GM23338 (cell line): ENCODE results near the gene TRUB2. TPM values are rescaled to one million over a fixed set of nuclear protein-coding genes. Genes with fewer than 3 reads are reported as not detected.

Experiments
- ATAC-seq: fragments of 200-7000 bp; cut with Tn5 transposase; 3 replicates; pipeline ENCODE4 v1.9.1; 2020
- DNase-seq: peaks from one replicate; pipeline ENCODE4 v3.0.0-alpha.2; 2015; ENCODE audit warnings: low spot score
- H2AFZ ChIP-seq: fragments of 200-600 bp; sonication (generic); 2 replicates; pipeline ENCODE4 v1.8.0; 2016; ENCODE audit warnings: antibody characterized with exemption, mild to moderate bottlenecking, moderate library complexity
- H3F3A ChIP-seq: fragments of 200-600 bp; sonication (generic); replicated peaks from 2 replicates; pipeline ENCODE4 v1.8.0; 2017; ENCODE audit warnings: antibody characterized with exemption, mixed run types, low read depth
- H3K27ac ChIP-seq: fragments of 200-600 bp; sonication (generic); 2 replicates; pipeline ENCODE4 v1.6.1; 2016; ENCODE audit warnings: low read depth
- H3K27me3 ChIP-seq: fragments of 200-600 bp; sonication (generic); 2 replicates; pipeline ENCODE4 v1.8.0; 2016; ENCODE audit warnings: mild to moderate bottlenecking, mixed run types, moderate library complexity; ENCODE audit not compliant: insufficient read depth
- H3K36me3 ChIP-seq: fragments of 200-600 bp; sonication (generic); 2 replicates; pipeline ENCODE4 v1.8.0; 2016; ENCODE audit warnings: mild to moderate bottlenecking; ENCODE audit not compliant: insufficient read depth
- H3K4me1 ChIP-seq: fragments of 200-600 bp; sonication (generic); 2 replicates; pipeline ENCODE4 v1.8.0; 2016; ENCODE audit warnings: mild to moderate bottlenecking, moderate library complexity; ENCODE audit not compliant: insufficient read depth
- H3K4me2 ChIP-seq: fragments of 200-600 bp; sonication (generic); 2 replicates; pipeline ENCODE4 v1.7.1; 2017; ENCODE audit warnings: mixed run types
- H3K4me3 ChIP-seq: fragments of 200-600 bp; sonication (generic); 2 replicates; pipeline ENCODE4 v1.6.1; 2016; ENCODE audit warnings: mixed run types
- H3K79me2 ChIP-seq: fragments of 200-600 bp; sonication (generic); replicated peaks from 2 replicates; pipeline ENCODE4 v1.8.0; 2017; ENCODE audit warnings: mild to moderate bottlenecking; ENCODE audit not compliant: insufficient read depth
- H3K9me2 ChIP-seq: fragments of 200-600 bp; sonication (generic); 2 replicates; pipeline ENCODE4 v1.8.0; 2017; ENCODE audit not compliant: insufficient read depth
- H4K20me1 ChIP-seq: fragments of 200-600 bp; sonication (generic); replicated peaks from 2 replicates; pipeline ENCODE4 v1.8.0; 2017; ENCODE audit warnings: mild to moderate bottlenecking; ENCODE audit not compliant: insufficient read depth
- H3K27ac Mint-ChIP-seq: 2 replicates; pipeline ENCODE4 v1.8.0; 2020; ENCODE audit warnings: inconsistent platforms, mild to moderate bottlenecking, moderate library complexity, mixed read lengths
- H3K27me3 Mint-ChIP-seq: 3 replicates; pipeline ENCODE4 v1.8.0; 2022; ENCODE audit warnings: low read depth, mild to moderate bottlenecking, moderate library complexity, mixed read lengths, inconsistent platforms; ENCODE audit not compliant: insufficient read depth, poor library complexity
- H3K36me3 Mint-ChIP-seq: 3 replicates; pipeline ENCODE4 v1.8.0; 2021; ENCODE audit warnings: low read depth, mild to moderate bottlenecking, inconsistent platforms, moderate library complexity, mixed read lengths
- H3K4me1 Mint-ChIP-seq: 3 replicates; pipeline ENCODE4 v1.8.0; 2020; ENCODE audit warnings: mild to moderate bottlenecking, inconsistent platforms, mixed read lengths
- H3K4me3 Mint-ChIP-seq: 3 replicates; pipeline ENCODE4 v1.8.0; 2021; ENCODE audit warnings: moderate library complexity, mild to moderate bottlenecking, inconsistent platforms, mixed read lengths
- H3K9me3 Mint-ChIP-seq: 3 replicates; pipeline ENCODE4 v1.8.0; 2020; ENCODE audit warnings: moderate library complexity, mild to moderate bottlenecking, inconsistent platforms, mixed read lengths
- EZH2 ChIP-seq: fragments of 200-600 bp; sonication (generic); IDR thresholded peaks from one replicate; pipeline ENCODE4 v1.8.0; 2017; ENCODE audit warnings: antibody characterized with exemption, mild to moderate bottlenecking, low read depth; ENCODE audit not compliant: unreplicated experiment
- NANOG ChIP-seq: IDR thresholded peaks from 2 replicates; pipeline ENCODE4 v1.6.1; 2016; ENCODE audit warnings: antibody characterized with exemption, borderline replicate concordance
- POLR2AphosphoS5 ChIP-seq: IDR thresholded peaks from 2 replicates; pipeline ENCODE4 v1.6.1; 2016; ENCODE audit warnings: antibody characterized with exemption, low read depth
- STAT1 ChIP-seq: IDR thresholded peaks from one replicate; pipeline ENCODE4 v1.6.1; 2016; ENCODE audit warnings: antibody characterized with exemption; ENCODE audit not compliant: unreplicated experiment
- ZNF114 ChIP-seq: fragments of 250-450 bp; sonication (Bioruptor Pico); IDR thresholded peaks from 2 replicates; pipeline ENCODE4 v1.5.0; 2020; ENCODE audit warnings: mild to moderate bottlenecking, moderate library complexity
- ZNF331 ChIP-seq: fragments of 250-450 bp; sonication (Bioruptor Pico); IDR thresholded peaks from 2 replicates; pipeline ENCODE4 v1.5.0; 2020; ENCODE audit warnings: low read depth, mild to moderate bottlenecking, moderate library complexity
- polyA plus RNA-seq: library from polyadenylated mRNA; unstranded; fragments of >200 nt; fragmentation: Nextera tagmentation; extraction: Ambion mirVana; gene quantifications from 2 replicates; pipeline ENCODE4 v1.2.1, GENCODE V29; 2016
- total RNA-seq: library from RNA; depleted of rRNA; stranded (reverse); fragments of >200 nt; shearing (Covaris generic); gene quantifications from 2 replicates; pipeline ENCODE4 v1.2.3, GENCODE V29; 2014
- TF ChIP-seq, protein P1 (sequence below), 2 experiments: fragments of 200-600 bp in 1 of 2; sonication (generic) in 1 of 2; conservative IDR thresholded peaks; 2 replicates each; pipeline versions ENCODE4 v1.5.1 to v1.6.1; 2016 to 2017; ENCODE audit warnings: antibody characterized with exemption in 2 of 2, low read depth in 2 of 2, mild to moderate bottlenecking in 2 of 2, moderate library complexity in 1 of 2
- TF ChIP-seq, protein P2 (sequence below): fragments of 250-450 bp; sonication (Bioruptor Pico); IDR thresholded peaks from 2 replicates; pipeline ENCODE4 v1.5.0; 2020; ENCODE audit warnings: mild to moderate bottlenecking, moderate library complexity
- TF ChIP-seq, protein P3 (sequence below): IDR thresholded peaks from one replicate; pipeline ENCODE4 v1.6.1; 2018; ENCODE audit warnings: antibody characterized with exemption; ENCODE audit not compliant: unreplicated experiment
- TF ChIP-seq, protein P4 (sequence below): IDR thresholded peaks from 2 replicates; pipeline ENCODE4 v1.6.1; 2016; ENCODE audit warnings: antibody characterized with exemption

TRUB2 gene
- total and polyA plus RNA-seq, 2 experiments from 2014 or later = 15.4 to 31.4 TPM

DNA sequence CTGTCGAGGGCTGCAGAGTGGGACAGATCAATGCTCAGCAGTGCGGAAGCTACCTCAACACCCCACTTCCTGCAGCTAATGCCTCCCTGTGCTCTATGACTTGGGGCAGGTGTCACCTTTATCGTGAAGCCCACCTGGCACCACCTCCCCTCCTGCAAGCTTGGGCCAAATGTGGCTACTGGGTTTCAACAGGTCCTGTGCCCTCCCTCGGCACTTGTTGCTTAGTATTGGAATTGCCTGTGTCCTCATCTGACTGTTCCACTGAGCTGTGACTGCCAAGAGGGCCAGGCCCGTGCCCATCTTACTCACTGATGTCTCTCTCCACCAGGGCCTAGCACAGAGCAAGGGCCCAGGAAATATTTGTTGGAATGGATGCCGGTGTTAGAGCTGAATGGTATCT lies 27.5 kb upstream of the TRUB2 start (continued):
- TF ChIP-seq, protein P1, sequence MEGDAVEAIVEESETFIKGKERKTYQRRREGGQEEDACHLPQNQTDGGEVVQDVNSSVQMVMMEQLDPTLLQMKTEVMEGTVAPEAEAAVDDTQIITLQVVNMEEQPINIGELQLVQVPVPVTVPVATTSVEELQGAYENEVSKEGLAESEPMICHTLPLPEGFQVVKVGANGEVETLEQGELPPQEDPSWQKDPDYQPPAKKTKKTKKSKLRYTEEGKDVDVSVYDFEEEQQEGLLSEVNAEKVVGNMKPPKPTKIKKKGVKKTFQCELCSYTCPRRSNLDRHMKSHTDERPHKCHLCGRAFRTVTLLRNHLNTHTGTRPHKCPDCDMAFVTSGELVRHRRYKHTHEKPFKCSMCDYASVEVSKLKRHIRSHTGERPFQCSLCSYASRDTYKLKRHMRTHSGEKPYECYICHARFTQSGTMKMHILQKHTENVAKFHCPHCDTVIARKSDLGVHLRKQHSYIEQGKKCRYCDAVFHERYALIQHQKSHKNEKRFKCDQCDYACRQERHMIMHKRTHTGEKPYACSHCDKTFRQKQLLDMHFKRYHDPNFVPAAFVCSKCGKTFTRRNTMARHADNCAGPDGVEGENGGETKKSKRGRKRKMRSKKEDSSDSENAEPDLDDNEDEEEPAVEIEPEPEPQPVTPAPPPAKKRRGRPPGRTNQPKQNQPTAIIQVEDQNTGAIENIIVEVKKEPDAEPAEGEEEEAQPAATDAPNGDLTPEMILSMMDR (conservative IDR thresholded peaks at IDR 0.05; ENCODE audit: low read depth in 2 of 2) = no peak
- TF ChIP-seq NANOG = no peak
- no peak for TF ChIP-seq POLR2AphosphoS5
- no peak for TF ChIP-seq STAT1
- no peak for TF ChIP-seq EZH2

DNA sequence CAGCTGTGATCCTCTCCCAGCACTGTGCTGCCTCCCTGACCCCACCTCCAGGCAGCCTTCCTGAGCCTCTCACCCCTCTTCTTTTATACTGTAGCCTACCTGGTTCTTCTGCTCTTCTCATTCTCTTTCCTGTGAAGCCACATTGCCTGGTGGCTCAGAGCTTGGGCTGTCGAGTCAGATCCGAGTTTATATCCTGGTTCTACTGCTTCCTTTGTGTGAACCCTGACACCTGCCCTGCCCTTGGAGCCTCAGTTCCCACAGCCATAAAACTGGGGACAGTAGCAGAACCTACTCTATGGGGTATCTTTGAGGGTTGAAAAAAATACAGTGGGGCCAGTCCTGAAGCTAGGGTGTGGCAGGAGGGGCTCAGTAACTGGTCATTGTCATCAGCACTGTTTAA lies 26.9 kb upstream of the TRUB2 start:
- Mint-ChIP-seq H3K27ac (no peak overlapping the region), H3K4me3 (no peak overlapping the region), H3K27me3 (peaks cover 11% of the 10 kb centered on the region), H3K36me3 (peaks cover 20% of the 10 kb centered on the region), H3K9me3 (no peaks in the 10 kb centered on the region), H3K4me1 (no peaks in the 10 kb centered on the region; the same call in 2 of the 3 replicates)
- Histone ChIP-seq H3K4me3 (no peak overlapping the region), H3K4me2 (no peak overlapping the region), H3F3A (peaks cover 3% of the 10 kb centered on the region; the same call in 1 of the 2 replicates), H3K4me1 (no peaks in the 10 kb centered on the region), H3K9me2 (no peaks in the 10 kb centered on the region), H3K36me3 (no peaks in the 10 kb centered on the region), H3K27ac (no peak overlapping the region), H4K20me1 (no peaks in the 10 kb centered on the region; the same call in 1 of the 2 replicates), H3K27me3 (no peaks in the 10 kb centered on the region), H3K79me2 (no peaks in the 10 kb centered on the region), H2AFZ (no peak overlapping the region)
- DNase-seq (no peak), ATAC-seq (no peak)
- TF ChIP-seq STAT1 = no peak
- no peak for TF ChIP-seq NANOG
- no peak for TF ChIP-seq EZH2
- TF ChIP-seq, protein P2, sequence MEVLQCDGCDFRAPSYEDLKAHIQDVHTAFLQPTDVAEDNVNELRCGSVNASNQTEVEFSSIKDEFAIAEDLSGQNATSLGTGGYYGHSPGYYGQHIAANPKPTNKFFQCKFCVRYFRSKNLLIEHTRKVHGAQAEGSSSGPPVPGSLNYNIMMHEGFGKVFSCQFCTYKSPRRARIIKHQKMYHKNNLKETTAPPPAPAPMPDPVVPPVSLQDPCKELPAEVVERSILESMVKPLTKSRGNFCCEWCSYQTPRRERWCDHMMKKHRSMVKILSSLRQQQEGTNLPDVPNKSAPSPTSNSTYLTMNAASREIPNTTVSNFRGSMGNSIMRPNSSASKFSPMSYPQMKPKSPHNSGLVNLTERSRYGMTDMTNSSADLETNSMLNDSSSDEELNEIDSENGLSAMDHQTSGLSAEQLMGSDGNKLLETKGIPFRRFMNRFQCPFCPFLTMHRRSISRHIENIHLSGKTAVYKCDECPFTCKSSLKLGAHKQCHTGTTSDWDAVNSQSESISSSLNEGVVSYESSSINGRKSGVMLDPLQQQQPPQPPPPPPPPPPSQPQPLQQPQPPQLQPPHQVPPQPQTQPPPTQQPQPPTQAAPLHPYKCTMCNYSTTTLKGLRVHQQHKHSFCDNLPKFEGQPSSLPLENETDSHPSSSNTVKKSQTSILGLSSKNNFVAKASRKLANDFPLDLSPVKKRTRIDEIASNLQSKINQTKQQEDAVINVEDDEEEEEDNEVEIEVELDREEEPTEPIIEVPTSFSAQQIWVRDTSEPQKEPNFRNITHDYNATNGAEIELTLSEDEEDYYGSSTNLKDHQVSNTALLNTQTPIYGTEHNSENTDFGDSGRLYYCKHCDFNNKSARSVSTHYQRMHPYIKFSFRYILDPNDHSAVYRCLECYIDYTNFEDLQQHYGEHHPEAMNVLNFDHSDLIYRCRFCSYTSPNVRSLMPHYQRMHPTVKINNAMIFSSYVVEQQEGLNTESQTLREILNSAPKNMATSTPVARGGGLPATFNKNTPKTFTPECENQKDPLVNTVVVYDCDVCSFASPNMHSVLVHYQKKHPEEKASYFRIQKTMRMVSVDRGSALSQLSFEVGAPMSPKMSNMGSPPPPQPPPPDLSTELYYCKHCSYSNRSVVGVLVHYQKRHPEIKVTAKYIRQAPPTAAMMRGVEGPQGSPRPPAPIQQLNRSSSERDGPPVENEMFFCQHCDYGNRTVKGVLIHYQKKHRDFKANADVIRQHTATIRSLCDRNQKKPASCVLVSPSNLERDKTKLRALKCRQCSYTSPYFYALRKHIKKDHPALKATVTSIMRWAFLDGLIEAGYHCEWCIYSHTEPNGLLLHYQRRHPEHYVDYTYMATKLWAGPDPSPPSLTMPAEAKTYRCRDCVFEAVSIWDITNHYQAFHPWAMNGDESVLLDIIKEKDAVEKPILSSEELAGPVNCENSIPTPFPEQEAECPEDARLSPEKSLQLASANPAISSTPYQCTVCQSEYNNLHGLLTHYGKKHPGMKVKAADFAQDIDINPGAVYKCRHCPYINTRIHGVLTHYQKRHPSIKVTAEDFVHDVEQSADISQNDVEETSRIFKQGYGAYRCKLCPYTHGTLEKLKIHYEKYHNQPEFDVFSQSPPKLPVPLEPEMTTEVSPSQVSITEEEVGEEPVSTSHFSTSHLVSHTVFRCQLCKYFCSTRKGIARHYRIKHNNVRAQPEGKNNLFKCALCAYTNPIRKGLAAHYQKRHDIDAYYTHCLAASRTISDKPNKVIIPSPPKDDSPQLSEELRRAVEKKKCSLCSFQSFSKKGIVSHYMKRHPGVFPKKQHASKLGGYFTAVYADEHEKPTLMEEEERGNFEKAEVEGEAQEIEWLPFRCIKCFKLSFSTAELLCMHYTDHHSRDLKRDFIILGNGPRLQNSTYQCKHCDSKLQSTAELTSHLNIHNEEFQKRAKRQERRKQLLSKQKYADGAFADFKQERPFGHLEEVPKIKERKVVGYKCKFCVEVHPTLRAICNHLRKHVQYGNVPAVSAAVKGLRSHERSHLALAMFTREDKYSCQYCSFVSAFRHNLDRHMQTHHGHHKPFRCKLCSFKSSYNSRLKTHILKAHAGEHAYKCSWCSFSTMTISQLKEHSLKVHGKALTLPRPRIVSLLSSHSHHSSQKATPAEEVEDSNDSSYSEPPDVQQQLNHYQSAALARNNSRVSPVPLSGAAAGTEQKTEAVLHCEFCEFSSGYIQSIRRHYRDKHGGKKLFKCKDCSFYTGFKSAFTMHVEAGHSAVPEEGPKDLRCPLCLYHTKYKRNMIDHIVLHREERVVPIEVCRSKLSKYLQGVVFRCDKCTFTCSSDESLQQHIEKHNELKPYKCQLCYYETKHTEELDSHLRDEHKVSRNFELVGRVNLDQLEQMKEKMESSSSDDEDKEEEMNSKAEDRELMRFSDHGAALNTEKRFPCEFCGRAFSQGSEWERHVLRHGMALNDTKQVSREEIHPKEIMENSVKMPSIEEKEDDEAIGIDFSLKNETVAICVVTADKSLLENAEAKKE (CRISPR knock-in tag) = no peak
- TF ChIP-seq, protein P3, sequence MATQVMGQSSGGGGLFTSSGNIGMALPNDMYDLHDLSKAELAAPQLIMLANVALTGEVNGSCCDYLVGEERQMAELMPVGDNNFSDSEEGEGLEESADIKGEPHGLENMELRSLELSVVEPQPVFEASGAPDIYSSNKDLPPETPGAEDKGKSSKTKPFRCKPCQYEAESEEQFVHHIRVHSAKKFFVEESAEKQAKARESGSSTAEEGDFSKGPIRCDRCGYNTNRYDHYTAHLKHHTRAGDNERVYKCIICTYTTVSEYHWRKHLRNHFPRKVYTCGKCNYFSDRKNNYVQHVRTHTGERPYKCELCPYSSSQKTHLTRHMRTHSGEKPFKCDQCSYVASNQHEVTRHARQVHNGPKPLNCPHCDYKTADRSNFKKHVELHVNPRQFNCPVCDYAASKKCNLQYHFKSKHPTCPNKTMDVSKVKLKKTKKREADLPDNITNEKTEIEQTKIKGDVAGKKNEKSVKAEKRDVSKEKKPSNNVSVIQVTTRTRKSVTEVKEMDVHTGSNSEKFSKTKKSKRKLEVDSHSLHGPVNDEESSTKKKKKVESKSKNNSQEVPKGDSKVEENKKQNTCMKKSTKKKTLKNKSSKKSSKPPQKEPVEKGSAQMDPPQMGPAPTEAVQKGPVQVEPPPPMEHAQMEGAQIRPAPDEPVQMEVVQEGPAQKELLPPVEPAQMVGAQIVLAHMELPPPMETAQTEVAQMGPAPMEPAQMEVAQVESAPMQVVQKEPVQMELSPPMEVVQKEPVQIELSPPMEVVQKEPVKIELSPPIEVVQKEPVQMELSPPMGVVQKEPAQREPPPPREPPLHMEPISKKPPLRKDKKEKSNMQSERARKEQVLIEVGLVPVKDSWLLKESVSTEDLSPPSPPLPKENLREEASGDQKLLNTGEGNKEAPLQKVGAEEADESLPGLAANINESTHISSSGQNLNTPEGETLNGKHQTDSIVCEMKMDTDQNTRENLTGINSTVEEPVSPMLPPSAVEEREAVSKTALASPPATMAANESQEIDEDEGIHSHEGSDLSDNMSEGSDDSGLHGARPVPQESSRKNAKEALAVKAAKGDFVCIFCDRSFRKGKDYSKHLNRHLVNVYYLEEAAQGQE = no peak
- TF ChIP-seq, protein P1 (conservative IDR thresholded peaks at IDR 0.05; ENCODE audit: low read depth in 2 of 2) = no peak
- no peak for TF ChIP-seq ZNF114 (CRISPR knock-in tag)
- TF ChIP-seq ZNF331 (CRISPR knock-in tag) = no peak
- TF ChIP-seq, protein P4, sequence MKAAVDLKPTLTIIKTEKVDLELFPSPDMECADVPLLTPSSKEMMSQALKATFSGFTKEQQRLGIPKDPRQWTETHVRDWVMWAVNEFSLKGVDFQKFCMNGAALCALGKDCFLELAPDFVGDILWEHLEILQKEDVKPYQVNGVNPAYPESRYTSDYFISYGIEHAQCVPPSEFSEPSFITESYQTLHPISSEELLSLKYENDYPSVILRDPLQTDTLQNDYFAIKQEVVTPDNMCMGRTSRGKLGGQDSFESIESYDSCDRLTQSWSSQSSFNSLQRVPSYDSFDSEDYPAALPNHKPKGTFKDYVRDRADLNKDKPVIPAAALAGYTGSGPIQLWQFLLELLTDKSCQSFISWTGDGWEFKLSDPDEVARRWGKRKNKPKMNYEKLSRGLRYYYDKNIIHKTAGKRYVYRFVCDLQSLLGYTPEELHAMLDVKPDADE = no peak
